Glomerular endothelial cell (primary cell): ENCODE measurements around the gene CHRNA7. TPM values are rescaled to one million over a fixed set of nuclear protein-coding genes. Genes with fewer than 3 reads are reported as not detected.
"Not testable (repeated sequence)": the region's sequence is repeated elsewhere in the genome, so short reads cannot be mapped to it uniquely, and the experiment has no call there.

Source experiments
- DNase-seq: peaks from one replicate; pipeline ENCODE4 v3.0.0-alpha.2; 2011; ENCODE audit warnings: low read depth, low spot score; ENCODE audit errors: extremely low read depth
- total RNA-seq: library from RNA; depleted of rRNA; stranded (reverse); fragments of >200 nt; gene quantifications from 2 replicates; pipeline ENCODE4 v1.2.3, GENCODE V29; 2015

Gene CHRNA7
- total RNA-seq, 1 donor from 2014 or later: 4.8 TPM

GRCh38 chr15:32119694-32120330 is 89.5 kb downstream of the CHRNA7 start:
- no peak for DNase-seq

- no peak for DNase-seq
Measured at GRCh38 chr15:32120577-32121383, 90.5 kb downstream of the CHRNA7 start.

GRCh38 chr15:32121384-32121695 is 91.0 kb downstream of the CHRNA7 start:
- DNase-seq: no peak

GRCh38 chr15:32122013-32122412 is 91.7 kb downstream of the CHRNA7 start:
- no peak for DNase-seq

- DNase-seq: no peak
Measured at GRCh38 chr15:32123473-32123872, 93.2 kb downstream of the CHRNA7 start.

GRCh38 chr15:32124726-32125125 is 94.4 kb downstream of the CHRNA7 start:
- no peak for DNase-seq

GRCh38 chr15:32125595-32125994 is 95.3 kb downstream of the CHRNA7 start:
- no peak for DNase-seq

- no peak for DNase-seq
Measured at GRCh38 chr15:32129815-32130214, 99.5 kb downstream of the CHRNA7 start.

GRCh38 chr15:32130823-32131222 is 100.5 kb downstream of the CHRNA7 start:
- DNase-seq: no peak

- no peak for DNase-seq
Measured at GRCh38 chr15:32131803-32132202, 101.5 kb downstream of the CHRNA7 start.

GRCh38 chr15:32132859-32133258 is 102.5 kb downstream of the CHRNA7 start:
- no peak for DNase-seq

GRCh38 chr15:32134842-32135241 is 104.5 kb downstream of the CHRNA7 start:
- DNase-seq: no peak

- DNase-seq: no peak
Measured at GRCh38 chr15:32135335-32135734, 105.0 kb downstream of the CHRNA7 start.

GRCh38 chr15:32145512-32145911 is 115.2 kb downstream of the CHRNA7 start:
- not testable (repeated sequence) for DNase-seq

GRCh38 chr15:32148833-32149555 is 118.7 kb downstream of the CHRNA7 start:
- no peak for DNase-seq

- DNase-seq: no peak
Measured at GRCh38 chr15:32152574-32152973, 122.3 kb downstream of the CHRNA7 start.

- not testable (repeated sequence) for DNase-seq
Measured at GRCh38 chr15:32153868-32154623, 123.7 kb downstream of the CHRNA7 start.

GRCh38 chr15:32162143-32162542 is 131.8 kb downstream of the CHRNA7 start:
- not testable (repeated sequence) for DNase-seq

GRCh38 chr15:32164065-32164464 is 133.8 kb downstream of the CHRNA7 start:
- DNase-seq: not testable (repeated sequence)

- DNase-seq: not testable (repeated sequence)
Measured at GRCh38 chr15:32164747-32165146, 134.4 kb downstream of the CHRNA7 start.

GRCh38 chr15:32165775-32166174 is 135.5 kb downstream of the CHRNA7 start:
- DNase-seq: not testable (repeated sequence)
